AG09319 (cell line): ENCODE data around the gene IGSF23.
A peak's percentile ranks its signal among the peaks of the same experiment; 100 is the strongest.

Experiments
- DNase-seq: peaks from one replicate; pipeline ENCODE4 v3.0.0-alpha.2; 2010; ENCODE audit warnings: low read depth; ENCODE audit errors: extremely low read depth
- CTCF ChIP-seq: IDR thresholded peaks from 2 replicates; pipeline ENCODE4 v1.5.1; 2011; ENCODE audit warnings: low read depth, mild to moderate bottlenecking, inconsistent platforms, low read length, moderate library complexity

The IGSF23 gene

GRCh38 chr19:44684892-44685863, 71.8 kb downstream of the IGSF23 start:
- DNase-seq: peak; percentile 75
- no peak for TF ChIP-seq CTCF

GRCh38 chr19:44685877-44686276, 72.5 kb downstream of the IGSF23 start:
- no peak for TF ChIP-seq CTCF
- no peak for DNase-seq
